K562 (cell line): Measurements from ENCODE around the gene GGPS1. TPM values are rescaled to one million over a fixed set of nuclear protein-coding genes. Genes with fewer than 3 reads are reported as not detected.

ENCODE experiments used
- ARID2 ChIP-seq: fragments of 450-650 bp; IDR thresholded peaks from 2 replicates; pipeline ENCODE4 v1.6.1; 2017; ENCODE audit warnings: antibody characterized with exemption, mild to moderate bottlenecking
- CC2D1A ChIP-seq: fragments of 450-650 bp; IDR thresholded peaks from 2 replicates; pipeline ENCODE4 v1.6.1; 2017; ENCODE audit warnings: mild to moderate bottlenecking
- HNRNPK ChIP-seq: fragments of 200-400 bp; formaldehyde crosslinking; IDR thresholded peaks from one replicate; pipeline ENCODE4 v1.6.1; 2018; ENCODE audit warnings: mild to moderate bottlenecking, low read depth, low read length; ENCODE audit not compliant: poor library complexity, severe bottlenecking
- HNRNPL ChIP-seq: fragments of 200-400 bp; formaldehyde crosslinking; IDR thresholded peaks from 2 replicates; pipeline ENCODE4 v1.6.1; 2017; ENCODE audit warnings: low read depth, mild to moderate bottlenecking, low read length
- ILK ChIP-seq: fragments of 450-650 bp; IDR thresholded peaks from 2 replicates; pipeline ENCODE4 v1.6.1; 2016; ENCODE audit warnings: missing genetic modification characterization, low read depth, mild to moderate bottlenecking, missing compliant biosample characterization, moderate library complexity, borderline replicate concordance
- JUN ChIP-seq, 2 experiments: sonication (generic) in 1 of 2; formaldehyde crosslinking in 1 of 2; IDR thresholded peaks; 2 replicates each; pipeline versions ENCODE4 v1.6.1 to v1.8.0; 2012 to 2022; ENCODE audit warnings: borderline replicate concordance in 2 of 2, mild to moderate bottlenecking in 2 of 2, improper control_type of control experiment in 1 of 2, low read depth in 1 of 2, low read length in 1 of 2, missing genetic modification reagents in 1 of 2
- LCOR ChIP-seq: sonication (generic); formaldehyde crosslinking; IDR thresholded peaks from 2 replicates; pipeline ENCODE4 v1.8.0; 2022; ENCODE audit warnings: mild to moderate bottlenecking, missing genetic modification reagents
- MBD2 ChIP-seq: sonication (generic); IDR thresholded peaks from 2 replicates; pipeline ENCODE4 v1.6.1; 2016; ENCODE audit warnings: low read depth, borderline replicate concordance
- MCM3 ChIP-seq: fragments of 450-650 bp; IDR thresholded peaks from 2 replicates; pipeline ENCODE4 v1.6.1; 2016
- NFIC ChIP-seq: fragments of 450-650 bp; IDR thresholded peaks from 2 replicates; pipeline ENCODE4 v1.6.1; 2017; ENCODE audit warnings: mild to moderate bottlenecking, inconsistent platforms
- OTX1 ChIP-seq: fragments of 450-650 bp; formaldehyde crosslinking; IDR thresholded peaks from 2 replicates; pipeline ENCODE4 v1.4.0; 2022; ENCODE audit warnings: mild to moderate bottlenecking
- RBM17 ChIP-seq: fragments of 200-400 bp; formaldehyde crosslinking; IDR thresholded peaks from 2 replicates; pipeline ENCODE4 v1.6.1; 2017; ENCODE audit warnings: low read depth, mild to moderate bottlenecking, low read length, borderline replicate concordance
- SRF ChIP-seq, 2 experiments: fragments of 250-450, 450-650 bp in 1 of 2; sonication (Bioruptor Pico) in 1 of 2; sonication (generic) in 1 of 2; formaldehyde crosslinking; IDR thresholded peaks; 2 replicates each; pipeline versions ENCODE4 v1.5.0 to v1.5.1; 2020 to 2022; ENCODE audit warnings: mild to moderate bottlenecking in 1 of 2, missing genetic modification reagents in 1 of 2
- TCFL5 ChIP-seq: fragments of 250-450 bp; sonication (Bioruptor Pico); conservative IDR thresholded peaks from 2 replicates; pipeline ENCODE4 v1.6.1; 2021; ENCODE audit warnings: mild to moderate bottlenecking, moderate library complexity, matching md5 sums
- ZBTB26 ChIP-seq: fragments of 450-650 bp; formaldehyde crosslinking; IDR thresholded peaks from 2 replicates; pipeline ENCODE4 v1.4.0; 2022; ENCODE audit warnings: missing genetic modification characterization
- ZHX1 ChIP-seq: fragments of 150-350 bp; conservative IDR thresholded peaks from 2 replicates; pipeline ENCODE4 v1.6.1; 2014; ENCODE audit warnings: low read length
- ZMIZ1 ChIP-seq, 2 experiments: fragments of 150-350 bp in 1 of 2; IDR thresholded peaks; 2 replicates each; pipeline ENCODE4 v1.6.1; 2012 to 2016; ENCODE audit warnings: low read depth in 2 of 2, low read length in 2 of 2, mild to moderate bottlenecking in 1 of 2, moderate library complexity in 1 of 2
- ZNF384 ChIP-seq: IDR thresholded peaks from 2 replicates; pipeline ENCODE4 v1.6.1; 2012; ENCODE audit warnings: low read depth, low read length, improper control_type of control experiment
- ZNF408 ChIP-seq: fragments of 250-450 bp; sonication (Bioruptor Pico); IDR thresholded peaks from 2 replicates; pipeline ENCODE4 v1.4.0; 2020; ENCODE audit warnings: low read depth, mild to moderate bottlenecking, moderate library complexity
- ZNF584 ChIP-seq: fragments of 200-800 bp; sonication (Bioruptor generic); IDR thresholded peaks from 2 replicates; pipeline ENCODE4 v1.6.1; 2016; ENCODE audit warnings: low read depth, mild to moderate bottlenecking, missing genetic modification characterization, missing compliant biosample characterization
- polyA plus RNA-seq, 8 experiments: library from polyadenylated mRNA; depleted of rRNA in 4 of 8; stranded (reverse) in 5 of 8; unstranded in 3 of 8; fragments of >200 nt; fragmentation: Nextera tagmentation in 2 of 8; fragmentation: Illumina TruSeq in 1 of 8; extraction: Ambion mirVana in 2 of 8; extraction: Trizol in 1 of 8; gene quantifications; 2 replicates each; pipeline versions ENCODE4 v1.2.1 to v1.2.3, GENCODE V29; 2011 to 2014; ENCODE audit warnings: inconsistent platforms in 1 of 8, missing spikeins in 1 of 8
- total RNA-seq, 7 experiments: library from RNA; depleted of rRNA in 6 of 7; stranded (reverse); fragments of >200 nt in 6 of 7; fragmentation: Illumina TruSeq in 2 of 7; extraction: Trizol in 2 of 7; gene quantifications; 2 replicates each; pipeline versions ENCODE4 v1.2.1 to v1.2.3, GENCODE V29; 2011 to 2021; ENCODE audit warnings: low replicate concordance in 1 of 7

GGPS1 gene
- total and polyA plus RNA-seq, 9 of the 15 experiments (the other 6 are each of a cell fraction or from before 2014, with no cell fraction given): 18.8 to 104 (median 56.3) TPM

- peak; percentile 87; the same call in 1 of the 2 replicates for TF ChIP-seq OTX1 (CRISPR knock-in tag)
- peak; percentile 2; the same call in 1 of the 2 replicates for TF ChIP-seq JUN (IDR thresholded peaks at IDR 0.05; ENCODE audit: borderline replicate concordance, low read depth, low read length)
- TF ChIP-seq JUN (CRISPR knock-in tag; IDR thresholded peaks at IDR 0.05; ENCODE audit: borderline replicate concordance): no peak
- TF ChIP-seq ZNF584 (CRISPR knock-in tag): no peak
- peak; percentile 13; the same call in 1 of the 2 replicates for TF ChIP-seq CC2D1A
- no peak for TF ChIP-seq ILK (tag)
- no peak for TF ChIP-seq MCM3
- no peak for TF ChIP-seq ARID2
- TF ChIP-seq NFIC: peak; percentile 45
- TF ChIP-seq ZMIZ1 (IDR thresholded peaks at IDR 0.05; ENCODE audit: low read depth in 2 of 2, low read length in 2 of 2): no peak
- TF ChIP-seq ZBTB26 (CRISPR knock-in tag): peak; percentile 77; the same call in 1 of the 2 replicates
- TF ChIP-seq HNRNPL: no peak
- peak; percentile 89 for TF ChIP-seq MBD2
- peak in 1 of 2 experiments; percentile 30; a peak in 1 of 4 replicates for TF ChIP-seq SRF (CRISPR knock-in tag; IDR thresholded peaks at IDR 0.05)
- TF ChIP-seq TCFL5 (CRISPR knock-in tag): no peak
- peak; percentile 60 for TF ChIP-seq ZNF384
- TF ChIP-seq HNRNPK: no peak
- peak; percentile 83 for TF ChIP-seq LCOR (CRISPR knock-in tag)
- TF ChIP-seq RBM17: no peak
- TF ChIP-seq ZNF408 (CRISPR knock-in tag): no peak
- TF ChIP-seq ZHX1: no peak
These were observed at the start of gene GGPS1 (continued) for GRCh38 chr1:235328271-235329138.
